ENCODE results near the gene CPEB3. TPM values are rescaled to one million over a fixed set of nuclear protein-coding genes. Genes with fewer than 3 reads are reported as not detected.

CPEB3 gene
- total RNA-seq, 1 experiment from 2014 or later, result 1.0 TPM

- H2BK12ac ChIP-seq (ENCODE audit: insufficient read length, low read depth, low read length), result no peak overlapping the region
Observed at GRCh38 chr10:92111336-92111939, 179.4 kb downstream of the CPEB3 start.

More at GRCh38 chr10:92111336-92111939, 179.4 kb downstream of the CPEB3 start:
- Histone ChIP-seq H3K9me3 (ENCODE audit: control insufficient read depth, low read depth, low read length) (no peaks in the 10 kb centered on the region), H2BK15ac (ENCODE audit: low read depth, low read length) (no peak overlapping the region), H2BK5ac (ENCODE audit: insufficient read length, low read length) (no peak overlapping the region), H3K4me1 (ENCODE audit: insufficient read depth, low read length) (no peaks in the 10 kb centered on the region), H3K9ac (ENCODE audit: extremely low read depth, insufficient read length, low read length) (no peak overlapping the region), H4K20me1 (ENCODE audit: control insufficient read depth, insufficient read depth, insufficient read length) (no peaks in the 10 kb centered on the region), H3K79me2 (ENCODE audit: insufficient read depth, low read length) (no peaks in the 10 kb centered on the region), H3K14ac (ENCODE audit: insufficient read depth, low read length) (no peak overlapping the region), H2AFZ (ENCODE audit: low read length) (no peak overlapping the region), H4K8ac (replicated peaks; ENCODE audit: insufficient read length, low read depth, low read length) (no peak overlapping the region), H3K23me2 (ENCODE audit: insufficient read length, low read depth, low read length, poor library complexity, severe bottlenecking) (no peaks in the 10 kb centered on the region), H2BK120ac (ENCODE audit: low read depth, low read length, poor library complexity, severe bottlenecking) (no peak overlapping the region), H4K5ac (ENCODE audit: insufficient read length, low read depth, low read length) (no peak overlapping the region), H2AK5ac (ENCODE audit: insufficient read length, low read length) (no peak overlapping the region), H2BK20ac (ENCODE audit: low read depth, low read length, poor library complexity, severe bottlenecking) (no peak overlapping the region), H3K27me3 (ENCODE audit: insufficient read depth, low read length) (no peaks in the 10 kb centered on the region), H3T11ph (ENCODE audit: low read length) (no peak overlapping the region), H4K91ac (ENCODE audit: insufficient read length, low read depth, low read length) (no peak overlapping the region), H3K18ac (ENCODE audit: insufficient read length, low read depth, low read length) (no peak overlapping the region), H3K23ac (ENCODE audit: insufficient read length, low read depth, low read length) (no peak overlapping the region), H3K4me2 (ENCODE audit: insufficient read depth, insufficient read length, low read length) (no peak overlapping the region), H3K4ac (ENCODE audit: low read depth, low read length) (no peak overlapping the region), H3K79me1 (ENCODE audit: insufficient read depth, low read depth, low read length, poor library complexity, severe bottlenecking) (no peaks in the 10 kb centered on the region), H3K56ac (ENCODE audit: insufficient read length, low read depth, low read length) (no peak overlapping the region), H3K27ac (ENCODE audit: insufficient read length, low read depth, low read length) (no peak overlapping the region)
- no peak for DNase-seq
- Mint-ChIP-seq H3K9me3 (no peaks in the 10 kb centered on the region), H3K4me1 (no peaks in the 10 kb centered on the region), H3K27me3 (ENCODE audit: low read depth) (no peaks in the 10 kb centered on the region), H3K36me3 (ENCODE audit: insufficient read depth in 1 of 3, low read depth in 3 of 3) (no peaks in the 10 kb centered on the region), H3K27ac (no peak overlapping the region), H3K4me3 (no peak overlapping the region)
- TF ChIP-seq CTCF (conservative IDR thresholded peaks at IDR 0.05), result no peak
